Ishikawa (cell line): ENCODE measurements around the gene ERG28.

ENCODE experiments used
- CEBPB ChIP-seq: IDR thresholded peaks from 2 replicates; pipeline ENCODE4 v1.6.1; 2012
- EGR1 ChIP-seq: IDR thresholded peaks from 2 replicates; pipeline ENCODE4 v1.6.1; 2012
- EP300 ChIP-seq: IDR thresholded peaks from 2 replicates; pipeline ENCODE4 v1.6.1; 2012; ENCODE audit warnings: borderline replicate concordance
- FOXM1 ChIP-seq: IDR thresholded peaks from 2 replicates; pipeline ENCODE4 v1.6.1; 2012; ENCODE audit warnings: low read depth, borderline replicate concordance
- MAX ChIP-seq: IDR thresholded peaks from 2 replicates; pipeline ENCODE4 v1.6.1; 2012
- RAD21 ChIP-seq: IDR thresholded peaks from 2 replicates; pipeline ENCODE4 v1.6.1; 2012; ENCODE audit warnings: low read depth
- REST ChIP-seq: IDR thresholded peaks from 2 replicates; pipeline ENCODE4 v1.6.1; 2012; ENCODE audit warnings: low read depth, mild to moderate bottlenecking
- TAF1 ChIP-seq: IDR thresholded peaks from 2 replicates; pipeline ENCODE4 v1.6.1; 2012; ENCODE audit warnings: low read depth, mild to moderate bottlenecking
- TCF12 ChIP-seq: IDR thresholded peaks from 2 replicates; pipeline ENCODE4 v1.6.1; 2012; ENCODE audit warnings: low read depth
- TEAD4 ChIP-seq: IDR thresholded peaks from 2 replicates; pipeline ENCODE4 v1.6.1; 2012
- USF1 ChIP-seq: IDR thresholded peaks from 2 replicates; pipeline ENCODE4 v1.6.1; 2012

- TF ChIP-seq MAX (no peak), USF1 (no peak), EGR1 (no peak), EP300 (no peak), RAD21 (no peak), REST (no peak), TEAD4 (no peak), TCF12 (no peak), CEBPB (no peak), FOXM1 (no peak), TAF1 (no peak)
Measured at GRCh38 chr14:75631453-75631831, 29.2 kb downstream of the ERG28 start.
